Type B pancreatic cell (in vitro differentiated cells): Measurements from ENCODE around the gene USP47. TPM values are rescaled to one million over a fixed set of nuclear protein-coding genes. Genes with fewer than 3 reads are reported as not detected.

Experiments
- DNase-seq: peaks from one replicate; pipeline ENCODE4 v3.0.0; 2021; ENCODE audit warnings: mixed read lengths; ENCODE audit not compliant: unreplicated experiment; ENCODE audit errors: extremely low spot score
- H3K27ac Mint-ChIP-seq: 2 replicates; pipeline ENCODE4 v1.8.0; 2021; ENCODE audit warnings: mild to moderate bottlenecking, mixed read lengths
- H3K27me3 Mint-ChIP-seq: 2 replicates; pipeline ENCODE4 v1.8.0; 2021; ENCODE audit warnings: mixed read lengths
- H3K36me3 Mint-ChIP-seq: 2 replicates; pipeline ENCODE4 v1.8.0; 2021; ENCODE audit warnings: mixed read lengths
- H3K4me1 Mint-ChIP-seq: one replicate; pipeline ENCODE4 v1.8.0; 2021; ENCODE audit warnings: mixed read lengths; ENCODE audit not compliant: unreplicated experiment
- H3K4me3 Mint-ChIP-seq: 2 replicates; pipeline ENCODE4 v1.8.0; 2021; ENCODE audit warnings: mild to moderate bottlenecking, mixed read lengths
- H3K9me3 Mint-ChIP-seq: 2 replicates; pipeline ENCODE4 v1.8.0; 2021; ENCODE audit warnings: mixed read lengths
- CTCF ChIP-seq: fragments of 200-600 bp; sonication (generic); conservative IDR thresholded peaks from 2 replicates; pipeline ENCODE4 v1.5.0; 2021; ENCODE audit warnings: antibody characterized with exemption, mild to moderate bottlenecking
- total RNA-seq: library from RNA; stranded (reverse); gene quantifications from 2 replicates; pipeline ENCODE4 v1.2.1, GENCODE V29; 2021; ENCODE audit warnings: low replicate concordance

The USP47 gene
- total RNA-seq, 1 donor from 2014 or later: 54.4 TPM

DNA sequence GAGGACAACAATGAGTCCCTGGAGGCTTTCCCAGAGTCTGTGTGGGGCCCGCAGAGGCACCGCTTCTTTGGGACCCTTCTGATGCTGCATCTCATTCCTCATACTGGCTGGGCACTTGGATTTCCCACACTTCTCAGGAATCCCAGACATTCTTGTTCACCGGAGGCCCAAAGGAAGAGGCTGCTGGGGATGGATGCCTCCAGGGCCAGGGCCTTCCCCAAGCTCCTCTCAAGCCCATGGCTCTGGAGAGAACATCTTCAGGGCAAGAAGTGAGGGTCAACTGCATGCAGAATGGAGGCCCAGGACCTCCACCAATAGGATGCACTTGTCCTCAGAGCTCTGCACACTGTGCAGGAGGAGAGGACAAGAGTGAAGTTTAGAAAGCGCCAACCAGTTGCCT is 132.1 kb downstream of the USP47 start:
- H3K36me3 Mint-ChIP-seq: peaks cover 6% of the 10 kb centered on the region
- TF ChIP-seq CTCF: no peak
- H3K27me3 Mint-ChIP-seq: no peaks in the 10 kb centered on the region
- H3K9me3 Mint-ChIP-seq: no peaks in the 10 kb centered on the region
- no peak overlapping the region for H3K4me3 Mint-ChIP-seq
- peak overlapping the region; percentile 26 for H3K27ac Mint-ChIP-seq
- H3K4me1 Mint-ChIP-seq: peaks cover 33% of the 10 kb centered on the region
- peak; percentile 47 for DNase-seq

- DNase-seq: peak; percentile 49
- Mint-ChIP-seq H3K36me3 (peaks cover 7% of the 10 kb centered on the region), H3K4me3 (no peak overlapping the region), H3K9me3 (no peaks in the 10 kb centered on the region), H3K4me1 (peaks cover 37% of the 10 kb centered on the region), H3K27me3 (no peaks in the 10 kb centered on the region), H3K27ac (no peak overlapping the region)
- TF ChIP-seq CTCF: no peak
Measured at GRCh38 chr11:11975201-11976092, 133.7 kb downstream of the USP47 start.

- Mint-ChIP-seq H3K27me3 (no peaks in the 10 kb centered on the region), H3K27ac (no peak overlapping the region), H3K9me3 (no peaks in the 10 kb centered on the region), H3K36me3 (peaks cover 6% of the 10 kb centered on the region), H3K4me3 (no peak overlapping the region), H3K4me1 (peaks cover 33% of the 10 kb centered on the region)
- no peak for TF ChIP-seq CTCF
- DNase-seq: peak; percentile 47
Measured at GRCh38 chr11:11976481-11977127, 134.8 kb downstream of the USP47 start.

- DNase-seq: peak; percentile 39
- no peaks in the 10 kb centered on the region for H3K9me3 Mint-ChIP-seq
Measured at GRCh38 chr11:11977206-11977938, 135.6 kb downstream of the USP47 start.

More at GRCh38 chr11:11977206-11977938, 135.6 kb downstream of the USP47 start:
- Mint-ChIP-seq H3K27me3 (no peaks in the 10 kb centered on the region), H3K4me1 (peaks cover 25% of the 10 kb centered on the region), H3K27ac (no peak overlapping the region), H3K36me3 (peaks cover 6% of the 10 kb centered on the region), H3K4me3 (no peak overlapping the region)
- no peak for TF ChIP-seq CTCF
